HEK293T (cell line): ENCODE data around the gene CIDEA.

Experiments used
- FOXK2 ChIP-seq: fragments of 450-650 bp; IDR thresholded peaks from 2 replicates; pipeline ENCODE4 v1.6.1; 2016; ENCODE audit warnings: mild to moderate bottlenecking
- HDGF ChIP-seq: fragments of 450-650 bp; IDR thresholded peaks from 2 replicates; pipeline ENCODE4 v1.6.1; 2017; ENCODE audit warnings: antibody characterized with exemption, borderline replicate concordance
- LEF1 ChIP-seq: fragments of 450-650 bp; IDR thresholded peaks from 2 replicates; pipeline ENCODE4 v1.6.1; 2017; ENCODE audit warnings: mild to moderate bottlenecking, borderline replicate concordance
- SUZ12 ChIP-seq: fragments of 450-650 bp; IDR thresholded peaks from 2 replicates; pipeline ENCODE4 v1.6.1; 2016; ENCODE audit warnings: mild to moderate bottlenecking

DNA sequence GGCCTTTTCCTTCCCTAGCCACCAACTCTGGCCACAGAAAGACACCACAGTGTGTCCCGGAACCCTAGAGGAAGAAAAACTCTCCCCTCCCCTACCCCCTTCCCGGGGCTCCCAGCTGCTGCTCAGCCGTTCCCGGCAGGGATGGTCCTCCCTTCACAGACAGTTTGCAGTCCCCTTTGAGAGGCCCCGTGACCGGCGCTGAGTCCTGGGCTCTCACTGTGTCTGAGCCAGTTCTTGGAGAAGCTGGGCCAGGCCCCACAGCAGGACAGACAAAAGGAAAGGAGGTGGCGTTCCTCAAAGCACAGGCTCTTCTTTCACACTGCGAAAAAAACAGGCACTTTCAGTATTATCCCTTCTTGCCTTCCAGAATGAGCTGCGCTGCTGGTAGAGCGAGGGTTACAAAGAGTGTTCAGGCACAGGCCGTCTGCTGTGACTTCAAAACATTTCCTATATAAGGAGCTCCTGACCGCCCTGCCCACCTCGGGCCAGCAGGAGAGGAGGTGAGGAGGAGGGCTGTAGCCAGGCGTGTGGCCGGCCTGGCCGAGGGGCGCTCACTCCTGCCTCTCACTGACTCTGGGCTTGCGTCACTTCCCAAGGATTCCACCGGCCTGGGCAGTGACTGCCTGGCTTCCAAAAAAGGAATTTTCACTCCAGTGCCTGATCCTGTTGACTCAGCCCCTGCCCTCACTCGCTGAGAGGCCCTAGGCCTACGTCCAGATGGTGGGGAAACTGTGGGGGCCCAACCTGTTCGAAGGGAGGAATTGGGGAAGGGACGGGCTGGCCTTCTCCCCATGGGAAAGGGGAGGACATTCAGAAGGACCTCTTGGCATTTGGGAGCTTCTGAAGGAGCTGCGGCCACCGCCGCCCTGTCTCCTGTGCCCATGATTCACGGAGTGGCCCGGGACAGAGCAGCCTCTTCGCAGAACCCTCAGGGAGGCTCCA, 24.9 kb downstream of the CIDEA start:
- TF ChIP-seq LEF1 (no peak), HDGF (no peak), FOXK2 (no peak), SUZ12 (no peak)
